Neural cell (in vitro differentiated cells): ENCODE data around the gene CD37. TPM values are rescaled to one million over a fixed set of nuclear protein-coding genes. Genes with fewer than 3 reads are reported as not detected.

Experiments
- H2AFZ ChIP-seq: fragments of 200-600, 300-800 bp; sonication (generic), shearing (Covaris generic); 2 replicates; pipeline ENCODE4 v1.6.0; 2014; ENCODE audit warnings: low read depth, mild to moderate bottlenecking, antibody characterized with exemption, low read length, moderate library complexity
- H3F3A ChIP-seq: fragments of 200-600 bp; shearing (Covaris generic); 2 replicates; pipeline ENCODE4 v1.6.1; 2016; ENCODE audit warnings: mild to moderate bottlenecking, moderate library complexity, mixed read lengths, antibody characterized with exemption, low read length; ENCODE audit not compliant: insufficient read depth, poor library complexity, severe bottlenecking
- H3K27ac ChIP-seq: fragments of 200-600, 300-800 bp; sonication (generic), shearing (Covaris generic); 2 replicates; pipeline ENCODE4 v1.5.1; 2014; ENCODE audit warnings: mild to moderate bottlenecking, low read length, moderate library complexity
- H3K27me3 ChIP-seq: fragments of 300-800, 200-600 bp; sonication (generic), shearing (Covaris generic); 2 replicates; pipeline ENCODE4 v1.6.0; 2014; ENCODE audit warnings: mild to moderate bottlenecking, low read depth, low read length, moderate library complexity; ENCODE audit not compliant: insufficient read depth
- H3K36me3 ChIP-seq: fragments of 300-800, 200-600 bp; sonication (generic), shearing (Covaris generic); 2 replicates; pipeline ENCODE4 v1.5.1; 2014; ENCODE audit warnings: mild to moderate bottlenecking, antibody characterized with exemption, low read length, moderate library complexity; ENCODE audit not compliant: insufficient read depth
- H3K4me2 ChIP-seq: fragments of 300-800, 200-600 bp; sonication (generic), shearing (Covaris generic); 2 replicates; pipeline ENCODE4 v1.6.0; 2014; ENCODE audit warnings: mild to moderate bottlenecking, low read length
- H3K4me3 ChIP-seq: fragments of 300-800, 200-600 bp; sonication (generic), shearing (Covaris generic); 2 replicates; pipeline ENCODE4 v1.5.1; 2014; ENCODE audit warnings: mild to moderate bottlenecking, low read length, moderate library complexity
- H3K79me2 ChIP-seq: fragments of 200-600 bp; shearing (Covaris generic); replicated peaks from 2 replicates; pipeline ENCODE4 v1.6.0; 2014; ENCODE audit warnings: mild to moderate bottlenecking, low read length, moderate library complexity; ENCODE audit not compliant: insufficient read depth
- H3K9ac ChIP-seq: fragments of 300-800, 200-600 bp; sonication (generic), shearing (Covaris generic); 2 replicates; pipeline ENCODE4 v1.6.1; 2016; ENCODE audit warnings: mild to moderate bottlenecking, low read length, mixed read lengths
- H3K9me2 ChIP-seq: fragments of 200-600 bp; shearing (Covaris generic); 2 replicates; pipeline ENCODE4 v1.6.1; 2016; ENCODE audit warnings: mild to moderate bottlenecking, low read length, mixed read lengths; ENCODE audit not compliant: insufficient read depth
- H3K9me3 ChIP-seq: fragments of 200-600, 300-800 bp; sonication (generic), shearing (Covaris generic); 2 replicates; pipeline ENCODE4 v1.6.1; 2016; ENCODE audit warnings: mild to moderate bottlenecking, mixed run types, low read length, moderate library complexity, mixed read lengths
- H4K20me1 ChIP-seq: fragments of 200-600 bp; shearing (Covaris generic); 2 replicates; pipeline ENCODE4 v1.6.1; 2016; ENCODE audit warnings: mild to moderate bottlenecking, mixed run types; ENCODE audit not compliant: insufficient read depth
- CTCF ChIP-seq: fragments of 450-650 bp; IDR thresholded peaks from 2 replicates; pipeline ENCODE4 v1.5.1; 2014; ENCODE audit warnings: antibody characterized with exemption, mild to moderate bottlenecking, moderate library complexity; ENCODE audit not compliant: poor library complexity, severe bottlenecking
- EP300 ChIP-seq: fragments of 450-650 bp; conservative IDR thresholded peaks from 2 replicates; pipeline ENCODE4 v1.6.1; 2014; ENCODE audit warnings: antibody characterized with exemption, mild to moderate bottlenecking, moderate library complexity; ENCODE audit not compliant: poor library complexity, severe bottlenecking
- EZH2 ChIP-seq: fragments of 200-600, 300-800 bp; shearing (Covaris generic), sonication (generic); IDR thresholded peaks from 2 replicates; pipeline ENCODE4 v1.6.1; 2014; ENCODE audit warnings: antibody characterized with exemption, low read length, borderline replicate concordance, mild to moderate bottlenecking; ENCODE audit not compliant: insufficient read depth, poor library complexity, severe bottlenecking
- MXI1 ChIP-seq: fragments of 450-650 bp; conservative IDR thresholded peaks from 2 replicates; pipeline ENCODE4 v1.6.1; 2014; ENCODE audit warnings: antibody characterized with exemption, mild to moderate bottlenecking; ENCODE audit not compliant: poor library complexity, severe bottlenecking
- POLR2AphosphoS5 ChIP-seq: IDR thresholded peaks from 2 replicates; pipeline ENCODE4 v1.6.1; 2012
- RAD21 ChIP-seq: fragments of 450-650 bp; conservative IDR thresholded peaks from 2 replicates; pipeline ENCODE4 v1.6.1; 2014; ENCODE audit warnings: antibody characterized with exemption, mild to moderate bottlenecking, moderate library complexity
- REST ChIP-seq: IDR thresholded peaks from 2 replicates; pipeline ENCODE4 v1.6.1; 2012; ENCODE audit warnings: borderline replicate concordance
- SMC3 ChIP-seq: fragments of 450-650 bp; conservative IDR thresholded peaks from 2 replicates; pipeline ENCODE4 v1.6.1; 2014; ENCODE audit warnings: antibody characterized with exemption, mild to moderate bottlenecking, moderate library complexity; ENCODE audit not compliant: poor library complexity
- TAF1 ChIP-seq: IDR thresholded peaks from 2 replicates; pipeline ENCODE4 v1.6.1; 2012; ENCODE audit warnings: low read depth
- polyA plus RNA-seq: library from polyadenylated mRNA; depleted of rRNA; stranded (reverse); fragments of >200 nt; gene quantifications from 2 replicates; pipeline ENCODE4 v1.2.3, GENCODE V29; 2014

Gene CD37
- polyA plus RNA-seq, 1 donor from 2014 or later, result not detected

- no peak within 1 kb of the TSS for H3K27ac ChIP-seq
- H3K9me3 ChIP-seq, result no peaks in the 10 kb centered on the region
- H3K27me3 ChIP-seq, result no peaks in the 10 kb centered on the region
- no peaks in the 10 kb centered on the region for H3K36me3 ChIP-seq
- H3K9me2 ChIP-seq, result no peaks in the 10 kb centered on the region
- H3K4me2 ChIP-seq, result no peak within 1 kb of the TSS
- H3F3A ChIP-seq, result no peaks in the 10 kb centered on the region
- no peaks in the 10 kb centered on the region for H4K20me1 ChIP-seq
- no peak within 1 kb of the TSS for H3K4me3 ChIP-seq
- no peak within 1 kb of the TSS for H3K9ac ChIP-seq
- TF ChIP-seq POLR2AphosphoS5, result no peak
- TF ChIP-seq TAF1, result no peak
- no peak for TF ChIP-seq EZH2
- TF ChIP-seq SMC3, result no peak
- no peak for TF ChIP-seq EP300
- no peak for TF ChIP-seq REST
- no peak for TF ChIP-seq MXI1
- no peak for TF ChIP-seq CTCF
- no peak for TF ChIP-seq RAD21
- no peak within 1 kb of the TSS for H2AFZ ChIP-seq
- no peaks in the 10 kb centered on the region for H3K79me2 ChIP-seq
Measured at GRCh38 chr19:49387936-49388372, 52.7 kb downstream of the CD37 start, which contains the start of gene KASH5. Gene KASH5 (plus strand): TSS chr19:49388249. CDS start chr19:49390884, 2,635 bp downstream.

DNA sequence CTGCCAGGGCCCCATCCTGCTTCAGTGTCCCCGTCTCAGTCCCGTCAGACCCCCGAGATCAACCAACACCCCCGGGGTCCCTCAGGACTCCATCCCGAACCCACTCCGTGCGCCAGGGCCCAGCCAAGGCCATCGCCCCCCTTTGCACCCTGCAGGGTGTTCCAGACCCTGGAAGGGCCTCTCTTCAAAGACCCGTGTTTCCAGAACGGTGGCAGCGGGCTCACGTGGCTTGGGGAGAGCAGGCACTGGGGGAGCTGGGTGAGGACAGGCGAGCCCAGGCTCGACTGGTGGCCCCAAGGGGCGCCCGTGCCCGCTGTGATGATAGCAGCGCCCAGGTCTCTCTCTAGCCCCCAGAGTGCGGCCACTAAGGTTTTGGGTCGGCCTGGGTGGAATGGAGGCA, 54.2 kb downstream of the CD37 start:
- TF ChIP-seq POLR2AphosphoS5 (no peak), RAD21 (no peak), EZH2 (no peak), REST (no peak), CTCF (no peak), SMC3 (no peak), MXI1 (no peak), TAF1 (no peak), EP300 (no peak)
- Histone ChIP-seq H3K9me3 (no peaks in the 10 kb centered on the region), H3K4me3 (no peak overlapping the region), H3K9me2 (no peaks in the 10 kb centered on the region), H4K20me1 (no peaks in the 10 kb centered on the region), H3K36me3 (no peaks in the 10 kb centered on the region), H3K79me2 (no peaks in the 10 kb centered on the region), H3K4me2 (no peak overlapping the region), H3K9ac (no peak overlapping the region), H3F3A (no peaks in the 10 kb centered on the region), H3K27ac (no peak overlapping the region), H2AFZ (no peak overlapping the region), H3K27me3 (no peaks in the 10 kb centered on the region)
